Right atrium auricular region (tissue), 2 donors: ENCODE data around the gene CLDN15. TPM values are rescaled to one million over a fixed set of nuclear protein-coding genes. Genes with fewer than 3 reads are reported as not detected.
A peak's percentile ranks its signal among the peaks of the same experiment; 100 is the strongest.
"Not testable (repeated sequence)": the region's sequence is repeated elsewhere in the genome, so short reads cannot be mapped to it uniquely, and the experiment has no call there.

ENCODE experiments used
- DNase-seq: peaks from one replicate; pipeline ENCODE4 v3.0.0-alpha.2; 2019; ENCODE audit warnings: low spot score
- H3K27ac ChIP-seq, 2 donors: fragments of 200-600 bp; sonication (generic); 1 replicate in 1 of 2; 2 replicates in 1 of 2; pipeline ENCODE4 v1.5.1; 2016 to 2019
- H3K27me3 ChIP-seq, 2 donors: fragments of 200-600 bp; sonication (generic); one replicate each; pipeline versions ENCODE4 v1.5.1 to v1.6.0; 2017 to 2019
- H3K36me3 ChIP-seq: fragments of 200-600 bp; sonication (generic); one replicate; pipeline ENCODE4 v1.5.1; 2016
- H3K4me1 ChIP-seq, 2 donors: fragments of 200-600 bp; sonication (generic); one replicate each; pipeline versions ENCODE4 v1.5.1 to v1.6.0; 2017 to 2019
- H3K4me3 ChIP-seq, 2 donors: fragments of 200-600 bp; sonication (generic); 1 replicate in 1 of 2; 2 replicates in 1 of 2; pipeline ENCODE4 v1.5.1; 2017 to 2019; ENCODE audit warnings: mild to moderate bottlenecking in 1 of 2, moderate library complexity in 1 of 2
- H3K9me3 ChIP-seq, 2 donors: fragments of 200-600 bp; sonication (generic); one replicate each; pipeline ENCODE4 v1.5.1; 2019
- CTCF ChIP-seq, 2 donors: fragments of 200-600 bp; sonication (generic); IDR thresholded peaks; one replicate each; pipeline ENCODE4 v1.5.1; 2019; ENCODE audit warnings: antibody characterized with exemption in 2 of 2
- total RNA-seq, 2 donors: library from RNA; depleted of rRNA; stranded (reverse); fragments of >200 nt; gene quantifications; one replicate each; pipeline ENCODE4 v1.1.0, GENCODE V29; 2016

CLDN15 gene
- total RNA-seq: 10 to 100 TPM; 16.5 to 50.2 TPM

- no peaks in the 10 kb centered on the region for H3K9me3 ChIP-seq
- peak within 1 kb of the TSS; percentile 9 to 32 for H3K4me3 ChIP-seq
- H3K4me1 ChIP-seq: peaks cover 0 to 58% of the 10 kb centered on the region in 2 donors
- H3K27me3 ChIP-seq: no peaks in the 10 kb centered on the region
- peak; percentile 90 for DNase-seq
- TF ChIP-seq CTCF (IDR thresholded peaks at IDR 0.05): no peak
- peaks cover 18% of the 10 kb centered on the region for H3K36me3 ChIP-seq
- H3K27ac ChIP-seq: peak within 1 kb of the TSS; percentile 83 to 86
These were observed at the start of gene CLDN15 for GRCh38 chr7:101237206-101238067. Gene CLDN15 (minus strand): TSS chr7:101237802. CDS start chr7:101237581, 221 bp downstream.

- DNase-seq: no peak
- no peak for TF ChIP-seq CTCF (IDR thresholded peaks at IDR 0.05)
- no peak overlapping the region for H3K27ac ChIP-seq
These were observed 49.4 kb upstream of the CLDN15 start for GRCh38 chr7:101287032-101287431.

GRCh38 chr7:101285880-101286279, 48.3 kb upstream of the CLDN15 start:
- not testable (repeated sequence) for H3K4me3 ChIP-seq, H3K9me3 ChIP-seq, DNase-seq, H3K4me1 ChIP-seq, H3K27ac ChIP-seq, H3K36me3 ChIP-seq, H3K27me3 ChIP-seq

More at GRCh38 chr7:101287032-101287431, 49.4 kb upstream of the CLDN15 start:
- H3K4me1 ChIP-seq: no peaks in the 10 kb centered on the region
- no peaks in the 10 kb centered on the region for H3K9me3 ChIP-seq
- H3K27me3 ChIP-seq: no peaks in the 10 kb centered on the region
- no peaks in the 10 kb centered on the region for H3K36me3 ChIP-seq
- no peak overlapping the region for H3K4me3 ChIP-seq

GRCh38 chr7:101285171-101285570, 47.6 kb upstream of the CLDN15 start:
- Histone ChIP-seq H3K4me1 (no peaks in the 10 kb centered on the region), H3K27me3 (no peaks in the 10 kb centered on the region), H3K36me3 (no peaks in the 10 kb centered on the region), H3K27ac (no peak overlapping the region), H3K4me3 (no peak overlapping the region), H3K9me3 (no peaks in the 10 kb centered on the region)
- no peak for TF ChIP-seq CTCF (IDR thresholded peaks at IDR 0.05)
- DNase-seq: no peak

GRCh38 chr7:101280912-101281311, 43.3 kb upstream of the CLDN15 start:
- not testable (repeated sequence) for H3K9me3 ChIP-seq, H3K27me3 ChIP-seq, H3K27ac ChIP-seq, DNase-seq, H3K4me1 ChIP-seq, H3K4me3 ChIP-seq, H3K36me3 ChIP-seq

- H3K4me3 ChIP-seq: no peak overlapping the region
- H3K27ac ChIP-seq: no peak overlapping the region
- no peak for DNase-seq
- no peaks in the 10 kb centered on the region for H3K9me3 ChIP-seq
- H3K36me3 ChIP-seq: no peaks in the 10 kb centered on the region
- H3K4me1 ChIP-seq: no peaks in the 10 kb centered on the region
- H3K27me3 ChIP-seq: no peaks in the 10 kb centered on the region
- no peak for TF ChIP-seq CTCF (IDR thresholded peaks at IDR 0.05)
These were observed 41.1 kb upstream of the CLDN15 start for GRCh38 chr7:101278461-101279292.
